Fibroblast of villous mesenchyme (primary cell): Measurements from ENCODE around the gene COL8A2. TPM values are rescaled to one million over a fixed set of nuclear protein-coding genes. Genes with fewer than 3 reads are reported as not detected.

Experiments used
- DNase-seq: peaks from one replicate; pipeline ENCODE4 v3.0.0-alpha.2; 2010; ENCODE audit warnings: low read depth
- H3K4me3 ChIP-seq: 2 replicates; pipeline ENCODE4 v1.5.1; 2011; ENCODE audit warnings: low read depth, mild to moderate bottlenecking, low read length
- CTCF ChIP-seq: IDR thresholded peaks from 2 replicates; pipeline ENCODE4 v1.5.1; 2012; ENCODE audit warnings: low read depth, mild to moderate bottlenecking, low read length; ENCODE audit not compliant: insufficient read depth
- total RNA-seq: library from RNA; depleted of rRNA; stranded (reverse); fragments of >200 nt; gene quantifications from 2 replicates; pipeline ENCODE4 v1.2.3, GENCODE V29; 2012

Gene COL8A2
- total RNA-seq, 1 donor = 4.7 TPM

GRCh38 chr1:36095760-36096405 is 29.1 kb downstream of the COL8A2 start:
- H3K4me3 ChIP-seq = no peak overlapping the region
- no peak for DNase-seq
- no peak for TF ChIP-seq CTCF

DNA sequence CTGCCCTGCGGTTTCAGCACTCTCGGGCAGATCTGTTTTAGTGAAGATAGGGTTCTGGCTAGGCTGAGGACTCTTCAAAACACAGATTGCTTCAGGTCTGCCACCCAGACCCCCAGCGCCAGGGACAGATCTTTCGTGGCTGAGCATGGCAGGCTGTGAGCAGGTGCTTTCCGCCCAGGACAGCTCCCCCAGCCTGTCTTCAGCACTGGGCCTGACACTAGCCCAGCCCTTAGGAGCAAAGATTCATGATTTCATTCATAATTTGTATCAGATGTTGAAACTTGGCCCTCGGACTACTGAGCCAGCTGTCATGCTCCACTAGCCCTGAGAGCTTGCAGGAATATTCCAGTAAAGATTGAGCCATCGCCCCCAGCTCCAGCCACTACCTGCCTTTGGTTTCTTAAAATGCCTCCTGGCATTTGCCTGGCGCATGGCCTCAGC is 30.4 kb downstream of the COL8A2 start:
- TF ChIP-seq CTCF = no peak
- no peak overlapping the region for H3K4me3 ChIP-seq
- DNase-seq = no peak

- DNase-seq = no peak
- no peak overlapping the region for H3K4me3 ChIP-seq
- TF ChIP-seq CTCF = no peak
These were observed 31.1 kb downstream of the COL8A2 start for GRCh38 chr1:36093929-36094328.

DNA sequence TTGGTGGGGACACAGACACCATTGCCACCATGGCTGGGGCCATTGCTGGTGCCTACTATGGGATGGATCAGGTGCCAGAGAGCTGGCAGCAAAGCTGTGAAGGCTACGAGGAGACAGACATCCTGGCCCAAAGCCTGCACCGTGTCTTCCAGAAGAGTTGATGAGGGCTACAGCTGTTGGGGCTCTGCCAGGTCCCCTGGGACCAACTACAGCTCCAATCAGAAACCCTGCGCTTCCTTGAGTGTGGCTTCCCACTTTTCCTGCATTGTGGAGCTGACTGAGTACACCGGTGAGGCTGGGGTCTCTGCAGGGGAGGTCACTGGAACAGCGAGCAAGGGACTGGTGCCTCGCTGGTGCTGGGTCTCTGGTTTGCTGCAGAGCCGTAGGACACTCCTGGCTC is 31.8 kb downstream of the COL8A2 start:
- no peak for DNase-seq
- no peak for TF ChIP-seq CTCF
- no peak overlapping the region for H3K4me3 ChIP-seq

DNA sequence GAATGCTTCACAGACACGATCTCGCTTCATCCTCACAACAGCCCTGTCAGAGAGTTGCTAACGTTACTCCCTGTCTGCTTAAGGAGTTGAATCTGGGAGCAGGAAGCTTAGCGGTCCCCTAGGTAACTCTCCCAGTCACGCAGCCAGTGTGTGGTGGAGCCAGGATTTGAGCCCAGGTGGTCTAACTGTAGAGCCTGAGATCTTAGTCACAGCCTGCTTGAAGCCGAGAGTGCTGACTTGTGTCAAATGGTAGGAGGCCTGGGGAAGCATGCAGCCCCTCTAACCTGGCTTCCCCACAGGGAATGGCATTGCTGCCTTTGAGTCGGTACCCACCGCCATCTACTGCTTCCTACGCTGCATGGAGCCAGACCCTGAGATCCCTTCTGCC is 32.2 kb downstream of the COL8A2 start:
- TF ChIP-seq CTCF = no peak
- no peak for DNase-seq
- H3K4me3 ChIP-seq = no peak overlapping the region

- no peak for TF ChIP-seq CTCF
These were observed 32.7 kb downstream of the COL8A2 start for GRCh38 chr1:36092166-36092797.

GRCh38 chr1:36091698-36092097 is 33.3 kb downstream of the COL8A2 start:
- no peak for DNase-seq
- no peak for TF ChIP-seq CTCF
- H3K4me3 ChIP-seq = no peak overlapping the region

More at GRCh38 chr1:36092166-36092797, 32.7 kb downstream of the COL8A2 start:
- DNase-seq = no peak
- no peak overlapping the region for H3K4me3 ChIP-seq
